NOMO-1 treated with DMSO at 0.1 percent for 48 hours (cell line): ENCODE data around the gene RACGAP1.
"Not testable (repeated sequence)": the region's sequence is repeated elsewhere in the genome, so short reads cannot be mapped to it uniquely, and the experiment has no call there.

Experiments used
- DNase-seq: peaks from one replicate; lab custom pipeline; 2025; ENCODE audit not compliant: unreplicated experiment; lab: John Stamatoyannopoulos, UW

Gene RACGAP1

GRCh38 chr12:49987625-49988303, 37.5 kb downstream of the RACGAP1 start:
- peak; percentile 91 for DNase-seq

- not testable (repeated sequence) for DNase-seq
Observed at GRCh38 chr12:49986476-49986875, 38.8 kb downstream of the RACGAP1 start.

GRCh38 chr12:49985981-49986380, 39.3 kb downstream of the RACGAP1 start:
- DNase-seq, result no peak

GRCh38 chr12:49984476-49985359, 40.6 kb downstream of the RACGAP1 start:
- DNase-seq, result no peak

GRCh38 chr12:49983892-49984291, 41.4 kb downstream of the RACGAP1 start:
- DNase-seq, result peak; percentile 9

GRCh38 chr12:49982246-49983087, 42.8 kb downstream of the RACGAP1 start:
- peak; percentile 68 for DNase-seq

- no peak for DNase-seq
Observed at GRCh38 chr12:49980501-49981349, 44.6 kb downstream of the RACGAP1 start.

GRCh38 chr12:49979791-49980190, 45.5 kb downstream of the RACGAP1 start:
- peak; percentile 31 for DNase-seq

- DNase-seq, result no peak
Observed at GRCh38 chr12:49979016-49979586, 46.2 kb downstream of the RACGAP1 start.

- DNase-seq, result no peak
Observed at GRCh38 chr12:49978125-49978524, 47.2 kb downstream of the RACGAP1 start.

- DNase-seq, result no peak
Observed at GRCh38 chr12:49976557-49976956, 48.7 kb downstream of the RACGAP1 start.

GRCh38 chr12:49975318-49975761, 50.0 kb downstream of the RACGAP1 start:
- DNase-seq, result no peak

GRCh38 chr12:49974677-49975317, 50.5 kb downstream of the RACGAP1 start:
- no peak for DNase-seq

- DNase-seq, result peak; percentile 4
Observed at GRCh38 chr12:49974231-49974675, 51.0 kb downstream of the RACGAP1 start.

- DNase-seq, result no peak
Observed at GRCh38 chr12:49973361-49973830, 51.9 kb downstream of the RACGAP1 start.

GRCh38 chr12:49972641-49973360, 52.5 kb downstream of the RACGAP1 start, which contains the start of gene AQP6:
AQP6 (plus strand) TSS chr12:49972947; CDS start chr12:49973174, 227 bp downstream.
- DNase-seq, result no peak

- DNase-seq, result no peak
Observed at GRCh38 chr12:49972129-49972528, 53.2 kb downstream of the RACGAP1 start.

- DNase-seq, result no peak
Observed at GRCh38 chr12:49971141-49971540, 54.2 kb downstream of the RACGAP1 start.
